Common myeloid progenitor, CD34-positive (primary cell): ENCODE results near the gene OTX2.

ENCODE experiments used
- CTCF ChIA-PET: fragments of 350-600 bp; sonication (Branson Sonifier 250); formaldehyde crosslinking; loops from one replicate; lab custom pipeline; 2021; ENCODE audit warnings: antibody characterized with exemption; lab: Charles Lee
- POLR2A ChIA-PET: fragments of 350-600 bp; sonication (Branson Sonifier 250); formaldehyde crosslinking; loops from one replicate; lab custom pipeline; 2021; ENCODE audit warnings: antibody characterized with exemption; lab: Charles Lee
- DNase-seq, 3 donors: peaks; one replicate each; pipeline versions ENCODE4 v3.0.0 to v3.0.0-alpha.2; 2013
- H3K27ac ChIP-seq, 2 experiments: 1 replicate in 1 of 2; 2 replicates in 1 of 2; pipeline ENCODE4 v1.7.0; 2013; ENCODE audit warnings: inconsistent platforms in 2 of 2, low read length in 2 of 2, mild to moderate bottlenecking in 2 of 2, low read depth in 1 of 2, moderate library complexity in 1 of 2; ENCODE audit not compliant: severe bottlenecking in 2 of 2, insufficient read depth in 1 of 2, poor library complexity in 1 of 2
- H3K27me3 ChIP-seq, 5 experiments: replicated peaks in 2 of 5; 1 replicate in 3 of 5; 2 replicates in 2 of 5; pipeline versions ENCODE4 v1.6.1 to v1.7.0; 2013; ENCODE audit warnings: low read length in 4 of 5, mild to moderate bottlenecking in 2 of 5, moderate library complexity in 2 of 5, inconsistent platforms in 1 of 5; ENCODE audit not compliant: insufficient read depth in 5 of 5, control insufficient read depth in 4 of 5
- H3K36me3 ChIP-seq, 4 experiments: 1 replicate in 2 of 4; 2 replicates in 2 of 4; pipeline versions ENCODE4 v1.6.1 to v1.7.0; 2013; ENCODE audit warnings: low read length in 3 of 4, control low read depth in 1 of 4, mild to moderate bottlenecking in 1 of 4; ENCODE audit not compliant: control insufficient read depth in 4 of 4, insufficient read depth in 4 of 4
- H3K4me1 ChIP-seq, 4 experiments: 1 replicate in 3 of 4; 2 replicates in 1 of 4; pipeline versions ENCODE4 v1.6.1 to v1.7.1; 2013; ENCODE audit warnings: low read length in 3 of 4, mild to moderate bottlenecking in 3 of 4, control low read depth in 1 of 4, inconsistent platforms in 1 of 4, moderate library complexity in 1 of 4; ENCODE audit not compliant: control insufficient read depth in 4 of 4, insufficient read depth in 4 of 4; ENCODE audit errors: control extremely low read depth in 1 of 4
- H3K4me3 ChIP-seq, 7 experiments: 1 replicate in 4 of 7; 2 replicates in 3 of 7; pipeline versions ENCODE4 v1.5.1 to v1.7.0; 2013; ENCODE audit warnings: mild to moderate bottlenecking in 7 of 7, low read length in 6 of 7, moderate library complexity in 6 of 7, inconsistent platforms in 2 of 7, low read depth in 2 of 7, control low read depth in 1 of 7; ENCODE audit not compliant: insufficient read depth in 4 of 7, control insufficient read depth in 1 of 7; ENCODE audit errors: extremely low read depth in 1 of 7
- H3K9me3 ChIP-seq, 5 experiments: 1 replicate in 4 of 5; 2 replicates in 1 of 5; pipeline versions ENCODE4 v1.6.1 to v1.7.1; 2013; ENCODE audit warnings: low read length in 4 of 5, mild to moderate bottlenecking in 2 of 5, inconsistent platforms in 1 of 5, low read depth in 1 of 5, moderate library complexity in 1 of 5; ENCODE audit not compliant: control insufficient read depth in 4 of 5, insufficient read depth in 2 of 5; ENCODE audit errors: control extremely low read depth in 1 of 5
- WGBS: methylation state at CpG from one replicate; pipeline ENCODE4 v1.1.5; 2013; ENCODE audit not compliant: insufficient coverage; 5-methylcytosine and 5-hydroxymethylcytosine counted together

Gene OTX2

GRCh38 chr14:56817396-56817921, 7.2 kb upstream of the OTX2 start:
- WGBS = 3% methylated on average over 31 of the region's 31 CpGs
- POLR2A ChIA-PET = no interaction called here
- Histone ChIP-seq H3K27me3 (peaks cover 38 to 92% (median 56%) of the 10 kb centered on the region in 5 experiments), H3K9me3 (peaks cover 0 to 3% (median 0%) of the 10 kb centered on the region in 5 experiments), H3K36me3 (no peaks in the 10 kb centered on the region), H3K4me3 (no peak overlapping the region), H3K27ac (no peak overlapping the region), H3K4me1 (peaks cover 0 to 2% (median 0%) of the 10 kb centered on the region in 4 experiments)
- no peak for DNase-seq
- CTCF ChIA-PET = interaction anchor here (1.4 kb wide), 1 partner anchor 11 kb away, joined by 3 read pairs; no protein-coding TSS in a partner anchor

DNA sequence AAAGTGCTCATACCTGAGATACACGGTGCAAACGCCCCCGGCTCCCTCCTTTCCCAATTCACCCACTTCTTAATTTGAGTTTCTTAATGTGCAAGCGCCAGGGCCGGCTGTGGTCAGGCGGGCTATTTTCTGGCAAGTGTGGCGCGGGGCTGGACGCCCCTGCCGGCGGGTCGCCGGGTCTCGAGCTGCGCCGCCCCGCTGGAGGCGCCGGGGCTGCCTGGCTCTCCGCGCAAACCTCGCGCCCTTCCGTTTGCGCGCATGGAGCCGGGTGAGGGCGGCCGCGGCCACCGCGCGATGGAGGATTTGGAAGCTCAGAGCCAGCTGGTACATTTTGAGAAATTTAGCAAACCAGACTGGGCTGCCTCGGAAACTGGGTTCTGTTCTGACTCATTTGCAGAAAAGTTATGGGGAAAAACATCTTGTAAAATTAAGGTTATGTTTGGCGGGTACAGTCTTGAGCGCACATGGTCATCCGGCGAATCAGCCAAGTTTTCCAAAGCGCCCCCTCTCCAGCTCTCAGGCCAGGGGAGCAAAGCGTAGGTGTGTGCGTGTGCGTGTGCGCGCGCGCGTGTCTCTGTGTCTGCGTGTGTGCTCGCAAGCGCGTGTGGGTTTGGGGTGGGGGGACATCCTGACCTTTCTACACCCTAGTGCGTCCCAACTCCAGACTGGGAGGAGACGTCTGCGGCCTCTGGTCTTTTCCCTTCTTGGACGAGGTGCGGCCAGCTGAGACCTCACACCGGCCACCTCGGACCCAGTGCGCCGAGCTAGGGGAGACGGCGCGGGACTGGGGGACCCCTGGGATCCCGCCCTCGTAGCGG, 6.5 kb upstream of the OTX2 start:
- ChIA-PET CTCF (interaction anchor here (1.4 kb wide), 1 partner anchor 11 kb away, joined by 3 read pairs; no protein-coding TSS in a partner anchor), POLR2A (no interaction called here)
- no peak for DNase-seq
- Histone ChIP-seq H3K4me1 (peaks cover 0 to 2% (median 0%) of the 10 kb centered on the region in 4 experiments), H3K36me3 (no peaks in the 10 kb centered on the region), H3K4me3 (no peak overlapping the region), H3K27me3 (peaks cover 40 to 94% (median 54%) of the 10 kb centered on the region in 5 experiments), H3K9me3 (peaks cover 0 to 3% (median 0%) of the 10 kb centered on the region in 5 experiments), H3K27ac (no peak overlapping the region)
- 2% methylated on average over 57 of the region's 66 CpGs for WGBS

- ChIA-PET POLR2A (no interaction called here), CTCF (no interaction called here)
- no peak overlapping the region for H3K27ac ChIP-seq
- H3K4me1 ChIP-seq = peaks cover 0 to 2% (median 0%) of the 10 kb centered on the region in 4 experiments
- peaks cover 37 to 98% (median 53%) of the 10 kb centered on the region in 5 experiments for H3K27me3 ChIP-seq
- DNase-seq = no peak
- peaks cover 0 to 3% (median 0%) of the 10 kb centered on the region in 5 experiments for H3K9me3 ChIP-seq
- H3K36me3 ChIP-seq = no peaks in the 10 kb centered on the region
- no peak overlapping the region for H3K4me3 ChIP-seq
- WGBS = 20% methylated on average over 2 of the region's 5 CpGs
Observed at GRCh38 chr14:56815745-56816144, 5.5 kb upstream of the OTX2 start.

GRCh38 chr14:56814969-56815700, 4.9 kb upstream of the OTX2 start:
- Histone ChIP-seq H3K4me3 (no peak overlapping the region), H3K27me3 (peaks cover 37 to 98% (median 59%) of the 10 kb centered on the region in 5 experiments), H3K36me3 (no peaks in the 10 kb centered on the region), H3K4me1 (peaks cover 0 to 2% (median 0%) of the 10 kb centered on the region in 4 experiments), H3K9me3 (peaks cover 0 to 3% (median 0%) of the 10 kb centered on the region in 5 experiments), H3K27ac (no peak overlapping the region)
- ChIA-PET CTCF (no interaction called here), POLR2A (no interaction called here)
- no peak for DNase-seq
- WGBS = no CpG with 5 or more reads among the region's 4 CpGs

DNA sequence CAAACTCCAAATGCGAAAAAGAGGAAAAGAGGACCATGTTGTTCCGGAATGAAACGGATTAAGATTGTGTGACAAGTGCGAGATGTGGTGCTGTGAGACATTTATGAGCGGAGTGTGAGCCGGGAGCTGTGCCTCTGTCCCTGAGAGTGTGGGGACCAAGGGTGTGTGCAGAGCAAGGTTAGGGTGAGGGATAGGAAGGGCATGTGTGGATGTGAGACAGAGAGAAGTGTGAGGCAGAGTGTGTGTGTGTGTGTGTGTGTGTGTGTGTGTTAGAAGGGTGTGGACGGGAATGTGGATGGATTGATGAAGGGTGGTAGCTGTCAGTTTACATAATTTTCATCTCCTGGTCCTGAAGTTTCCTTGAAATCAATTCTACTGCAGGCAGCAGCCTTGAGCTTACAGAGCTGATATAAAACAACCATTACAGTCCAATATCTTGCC, 4.3 kb upstream of the OTX2 start:
- Histone ChIP-seq H3K36me3 (no peaks in the 10 kb centered on the region), H3K9me3 (peaks cover 0 to 3% (median 0%) of the 10 kb centered on the region in 5 experiments), H3K4me1 (peaks cover 0 to 2% (median 0%) of the 10 kb centered on the region in 4 experiments), H3K27me3 (peaks cover 36 to 100% (median 62%) of the 10 kb centered on the region in 5 experiments), H3K27ac (no peak overlapping the region), H3K4me3 (no peak overlapping the region)
- WGBS = 4% methylated on average over 6 of the region's 7 CpGs
- CTCF ChIA-PET = no interaction called here
- POLR2A ChIA-PET = no interaction called here
- DNase-seq = no peak

DNA sequence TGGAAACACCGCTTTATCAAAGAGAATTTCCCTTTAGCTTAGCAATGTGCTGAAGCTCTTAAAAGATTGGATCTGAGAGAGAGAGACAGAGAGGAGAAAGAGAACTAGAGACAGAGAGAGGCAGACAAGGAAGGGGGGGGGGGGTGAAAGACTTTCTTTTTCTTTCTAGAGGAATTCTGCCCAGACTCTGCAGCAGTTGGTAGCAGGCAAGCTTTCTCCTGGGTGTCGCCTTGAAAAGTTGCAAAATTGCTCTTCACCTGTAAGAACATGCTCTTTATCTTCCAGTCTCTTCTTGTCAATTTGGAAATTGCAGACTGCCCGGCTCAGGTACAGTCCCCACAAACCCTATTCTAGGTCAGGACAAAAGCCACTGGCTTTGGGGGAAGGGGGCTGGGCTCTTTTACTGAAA, 2.9 kb upstream of the OTX2 start:
- Histone ChIP-seq H3K36me3 (no peaks in the 10 kb centered on the region), H3K9me3 (no peaks in the 10 kb centered on the region), H3K4me3 (no peak overlapping the region), H3K27ac (no peak overlapping the region), H3K27me3 (peaks cover 25 to 100% (median 64%) of the 10 kb centered on the region in 5 experiments), H3K4me1 (peaks cover 0 to 5% (median 2%) of the 10 kb centered on the region in 4 experiments)
- DNase-seq = no peak
- ChIA-PET POLR2A (interaction anchor here (0.6 kb wide), 1 partner anchor 10 kb away, joined by 6 read pairs; no protein-coding TSS in a partner anchor), CTCF (no interaction called here)
- WGBS = 14% methylated on average over 1 of the region's 3 CpGs
